Activated CD4-positive, alpha-beta T cell treated with anti-CD3 and anti-CD28 coated beads, Interleukin-2, amount 50 U/mL, for 48 hours (primary cell): Measurements from ENCODE around the gene FBXW2.
"Not testable (repeated sequence)": the region's sequence is repeated elsewhere in the genome, so short reads cannot be mapped to it uniquely, and the experiment has no call there.

ENCODE experiments used
- DNase-seq, 2 experiments: peaks; one replicate each; pipeline ENCODE4 v3.0.0-alpha.2; 2020

The FBXW2 gene

DNA sequence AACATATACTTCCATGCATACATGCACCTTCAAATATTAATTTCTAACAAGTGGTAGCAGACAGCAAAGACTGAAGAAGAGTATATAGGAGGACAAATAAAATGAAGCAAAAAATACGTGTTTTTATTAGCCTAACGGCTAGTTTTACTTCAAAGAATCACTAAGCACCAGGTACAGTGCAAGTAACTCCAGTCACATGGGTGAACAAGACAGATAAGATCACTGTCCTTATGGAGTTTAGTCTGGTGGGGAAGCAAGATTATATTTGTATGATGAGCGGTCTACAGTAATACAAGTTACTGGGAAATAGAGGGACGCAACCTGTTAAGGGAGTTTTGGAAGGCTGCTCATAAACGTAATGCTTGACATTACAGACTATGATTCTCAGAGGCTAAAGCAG, 16.0 kb downstream of the FBXW2 start:
- no peak for DNase-seq

DNA sequence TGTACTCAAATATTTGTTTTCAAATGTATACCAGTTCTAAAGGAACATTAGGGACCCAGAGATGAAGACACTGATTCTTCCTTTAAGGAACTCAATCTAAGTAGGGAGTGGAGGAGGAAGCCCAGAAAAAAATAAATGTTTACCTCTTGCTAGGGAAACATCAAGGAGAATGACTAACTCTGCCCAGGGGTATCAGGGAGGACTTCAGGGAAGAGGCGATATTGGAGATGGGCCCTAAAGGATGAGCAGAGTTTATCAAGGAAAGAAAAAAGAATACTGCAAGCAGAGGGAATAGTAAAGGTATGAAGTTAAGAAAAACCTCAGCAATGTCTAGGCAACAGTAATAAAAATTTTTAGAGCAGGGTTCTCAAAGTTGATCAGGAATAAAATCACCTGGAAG, 16.4 kb downstream of the FBXW2 start:
- no peak for DNase-seq

DNA sequence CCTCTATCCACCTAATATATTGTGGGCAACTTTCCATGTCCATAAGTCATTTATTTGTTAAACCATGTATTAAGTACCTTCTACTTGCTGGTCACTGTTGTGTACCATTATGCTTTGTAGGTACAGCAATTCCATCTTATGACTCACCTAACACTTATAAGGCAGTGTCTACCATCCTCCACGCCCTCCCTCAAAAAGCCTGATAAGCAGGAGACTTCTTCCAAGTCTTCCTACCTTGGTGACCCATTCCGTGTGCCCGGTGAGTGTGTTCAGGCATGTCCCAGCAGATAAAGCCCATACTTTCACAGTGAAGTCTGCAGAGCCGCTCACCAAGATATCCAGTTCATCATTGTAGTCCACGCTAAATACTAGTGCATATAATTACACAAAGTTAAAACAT, 17.4 kb downstream of the FBXW2 start:
- DNase-seq: no peak

DNA sequence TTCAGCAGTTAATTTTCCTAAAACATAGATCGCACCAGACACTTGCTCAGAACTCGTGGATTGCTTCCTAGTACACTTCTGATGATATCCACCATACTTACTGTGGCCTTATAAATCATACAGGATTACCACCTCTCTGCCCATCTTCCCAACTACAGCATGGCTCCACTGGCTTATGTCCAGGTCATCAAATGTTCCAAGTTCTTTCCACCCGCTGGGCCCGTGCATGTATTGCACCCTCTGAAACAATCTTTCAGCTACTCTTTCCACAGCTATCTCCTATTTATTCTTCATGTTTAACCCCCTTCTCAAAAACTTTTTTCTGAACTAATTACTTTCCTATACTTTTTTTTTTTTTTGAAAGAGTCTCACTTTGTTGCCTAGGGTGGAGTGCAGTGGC, 18.5 kb downstream of the FBXW2 start:
- no peak for DNase-seq

DNA sequence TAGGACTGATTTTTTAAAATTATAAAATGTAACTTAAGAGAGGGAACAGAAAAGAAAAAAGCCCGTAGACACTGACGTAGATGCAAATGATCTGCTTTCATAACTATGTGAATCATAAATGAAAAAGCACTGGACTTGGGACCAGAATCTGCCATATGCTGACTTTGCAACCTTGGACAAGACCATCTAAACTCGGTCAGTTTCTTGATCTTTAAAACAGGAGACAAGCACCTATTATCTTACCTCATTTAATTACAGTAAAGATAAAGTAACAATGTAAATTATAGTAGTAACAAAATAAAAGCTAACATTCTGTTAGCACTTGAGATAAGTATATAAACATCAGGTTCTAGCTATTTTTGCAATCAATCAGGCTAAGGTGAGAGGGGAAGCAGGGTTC, 20.0 kb downstream of the FBXW2 start:
- DNase-seq: no peak

DNA sequence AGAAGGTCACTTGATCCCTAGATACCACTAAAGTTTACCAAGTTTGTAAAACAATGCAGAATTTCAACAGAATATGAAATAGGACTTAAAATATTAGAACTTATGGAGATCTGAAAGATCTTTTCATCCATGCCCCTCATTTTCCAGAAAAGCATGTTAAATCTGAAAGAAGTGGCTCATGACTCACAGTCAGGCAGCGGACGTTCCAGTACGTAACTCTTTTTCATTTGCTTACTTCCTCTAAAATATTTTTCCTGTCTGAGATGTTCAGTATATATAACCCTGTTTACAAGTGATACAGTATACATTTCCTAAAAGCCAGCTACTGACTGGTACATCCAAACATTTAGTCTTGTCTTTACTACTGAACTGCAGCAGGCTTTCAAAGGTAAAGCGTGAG, 22.3 kb downstream of the FBXW2 start:
- no peak for DNase-seq

DNA sequence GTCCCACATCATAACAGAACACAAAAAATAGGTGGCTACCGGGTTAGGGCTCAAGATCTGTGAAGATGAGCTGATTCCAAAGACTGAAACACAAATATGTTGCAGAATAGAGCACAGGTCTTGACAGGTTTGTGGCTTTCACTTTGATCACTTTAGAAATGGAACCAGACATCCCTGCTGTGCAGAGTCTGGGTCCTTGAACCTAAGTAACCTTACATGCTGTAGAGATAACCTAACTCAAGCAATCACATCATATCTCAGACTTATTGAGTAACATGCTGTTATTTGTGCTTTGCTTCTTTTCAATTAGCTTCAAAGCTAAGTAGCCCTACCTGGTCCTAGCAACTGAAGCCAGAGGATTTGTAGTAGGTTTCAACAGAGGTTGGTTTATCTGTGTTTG, 24.3 kb downstream of the FBXW2 start:
- no peak for DNase-seq

DNA sequence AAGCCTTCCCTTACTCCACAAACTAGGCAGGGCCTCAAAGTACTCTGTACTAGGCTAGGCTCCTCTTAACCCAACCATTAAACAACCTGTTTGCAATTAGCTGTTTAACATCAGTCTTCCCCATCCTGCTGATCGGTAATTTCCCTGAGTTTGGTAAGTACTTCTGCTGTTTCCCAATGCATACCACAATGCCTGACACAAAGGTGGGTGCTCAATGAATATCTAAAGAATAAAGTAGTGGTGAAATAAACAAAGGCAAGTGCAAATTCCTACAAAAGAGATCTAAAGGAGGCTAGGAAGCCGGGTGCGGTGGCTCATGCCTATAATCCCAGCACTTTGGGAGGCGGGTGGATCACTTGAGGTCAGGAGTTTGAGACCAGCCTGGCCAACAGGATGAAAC, 25.0 kb downstream of the FBXW2 start:
- DNase-seq: no peak

DNA sequence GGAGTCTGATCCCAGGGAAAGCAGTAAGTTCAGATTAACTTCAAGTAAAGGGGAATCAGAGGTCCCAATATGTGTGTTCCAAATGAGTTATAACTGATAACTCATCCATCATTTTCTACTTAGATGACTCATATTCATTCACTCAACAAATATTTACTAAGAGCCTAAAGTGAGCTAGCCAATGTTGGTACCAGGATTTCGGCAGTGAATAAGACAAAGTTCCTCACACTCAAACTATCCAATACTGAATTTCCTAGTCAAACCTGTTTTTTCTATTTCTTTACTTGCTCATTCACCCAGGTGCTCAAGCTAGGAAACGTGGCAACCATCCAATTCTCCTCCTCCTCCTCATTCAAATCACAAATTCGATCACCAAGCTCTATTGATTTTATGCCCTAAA, 25.8 kb downstream of the FBXW2 start:
- DNase-seq: no peak

DNA sequence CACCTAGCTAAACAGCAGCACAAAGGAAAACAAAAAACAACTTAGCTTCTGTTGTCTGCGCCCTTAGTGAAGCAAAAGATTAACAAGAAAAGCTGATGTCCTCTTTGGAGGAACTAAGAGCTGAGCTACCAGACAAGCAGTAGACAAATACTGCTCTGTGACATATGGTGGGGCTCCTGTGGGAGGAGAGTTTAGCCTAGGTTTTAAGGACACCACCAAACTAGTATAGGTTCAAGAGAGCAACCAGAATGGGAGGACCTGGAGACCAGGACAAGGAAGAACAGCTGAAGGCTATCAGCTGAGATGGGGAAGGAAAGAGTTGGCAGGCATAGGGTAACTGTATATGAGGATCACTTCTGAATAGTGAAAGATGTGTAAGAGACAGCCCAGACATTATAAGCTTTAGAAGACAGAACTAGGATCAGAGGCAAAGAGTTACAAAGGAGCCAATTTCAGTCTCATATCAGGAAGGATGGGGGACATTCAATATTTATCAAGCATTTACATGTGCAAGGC, 27.2 kb downstream of the FBXW2 start:
- no peak for DNase-seq

DNA sequence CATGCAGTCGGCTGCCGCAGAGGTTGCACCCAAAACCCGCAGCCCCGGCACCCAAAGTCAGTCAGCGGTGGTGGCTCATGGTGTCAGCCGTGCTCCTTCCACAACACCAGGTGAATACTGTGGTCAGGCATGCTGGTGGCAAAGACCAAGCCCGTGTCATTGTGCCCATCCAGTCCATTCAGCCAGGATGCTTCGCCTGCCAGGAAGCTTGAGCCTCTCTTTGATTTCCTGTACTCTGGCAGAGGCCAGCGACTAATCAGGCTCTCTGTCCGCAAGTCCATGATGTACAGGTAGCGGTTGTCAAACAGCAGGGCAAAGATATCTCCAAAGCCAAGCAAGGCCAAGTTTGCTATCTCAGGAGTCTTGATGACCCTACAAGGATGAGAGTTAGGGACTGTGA, 28.7 kb downstream of the FBXW2 start:
- DNase-seq: no peak

DNA sequence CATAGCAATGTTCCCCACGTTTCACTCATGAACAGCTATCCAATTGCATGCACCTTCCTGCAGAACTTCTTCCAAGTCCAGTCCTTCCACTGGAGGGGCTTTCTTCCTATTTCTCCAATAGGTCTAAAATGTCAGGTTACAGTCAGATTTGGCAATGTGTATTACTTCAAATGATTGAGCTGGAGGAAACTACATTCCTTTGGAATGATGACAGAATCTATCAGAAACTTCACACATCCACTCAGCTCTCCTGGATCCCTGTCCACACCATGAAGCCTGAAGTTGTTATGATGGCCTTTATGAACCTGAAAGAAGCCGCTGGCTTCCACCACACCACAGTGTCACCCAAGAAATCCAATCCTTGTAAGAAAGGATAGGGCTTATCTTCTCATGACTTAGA, 32.2 kb downstream of the FBXW2 start:
- DNase-seq: no peak

DNA sequence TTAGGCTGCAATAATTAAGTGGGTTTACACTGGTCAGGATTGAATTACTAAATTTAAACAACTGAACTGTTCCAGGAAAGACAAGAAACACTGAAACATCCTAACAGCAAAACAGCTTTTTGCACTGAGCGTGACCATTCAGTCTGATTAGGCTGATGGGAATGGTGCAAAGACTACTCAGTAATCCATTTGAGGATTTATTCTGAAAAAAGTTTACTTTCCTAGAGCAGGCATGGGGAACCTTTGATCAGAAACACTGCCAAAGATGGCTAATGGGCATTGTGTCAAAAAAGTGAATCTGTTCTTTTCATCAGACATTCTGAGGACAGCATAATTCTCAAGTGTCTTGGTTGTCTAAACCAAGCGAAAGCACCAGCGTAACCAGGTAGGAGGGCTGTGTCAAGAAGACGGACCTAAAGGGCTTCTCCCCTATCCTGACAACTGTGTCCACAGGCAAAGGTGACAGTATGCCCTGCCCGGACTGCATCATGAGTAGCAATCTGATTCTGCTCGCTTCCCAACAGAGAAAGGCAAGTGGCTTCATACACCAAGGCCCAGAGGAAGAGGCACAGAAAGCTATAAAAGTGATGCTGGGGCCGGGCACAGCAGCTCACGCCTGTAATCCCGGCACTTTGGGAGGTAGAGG, 33.3 kb downstream of the FBXW2 start:
- DNase-seq: no peak

DNA sequence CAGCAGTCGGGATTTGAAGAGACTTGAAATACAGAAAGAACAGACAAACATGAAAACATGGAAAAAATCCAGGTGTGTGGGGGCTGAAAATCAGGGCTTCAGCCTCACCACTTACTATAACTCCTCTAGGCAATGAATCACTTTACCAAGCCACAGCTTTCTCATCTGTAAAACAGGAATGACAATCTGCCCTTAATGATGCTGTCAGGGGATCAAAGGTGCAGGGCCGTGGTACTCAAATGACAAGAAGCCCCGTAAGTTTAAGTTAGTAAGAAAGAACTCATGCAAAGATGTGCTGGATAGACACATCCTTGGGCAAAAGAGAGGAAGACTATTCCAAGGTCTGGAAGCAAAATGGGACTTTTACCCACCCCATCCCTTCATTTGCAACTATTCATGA, 34.7 kb downstream of the FBXW2 start:
- peak in 1 of 2 experiments; percentile 18 for DNase-seq

DNA sequence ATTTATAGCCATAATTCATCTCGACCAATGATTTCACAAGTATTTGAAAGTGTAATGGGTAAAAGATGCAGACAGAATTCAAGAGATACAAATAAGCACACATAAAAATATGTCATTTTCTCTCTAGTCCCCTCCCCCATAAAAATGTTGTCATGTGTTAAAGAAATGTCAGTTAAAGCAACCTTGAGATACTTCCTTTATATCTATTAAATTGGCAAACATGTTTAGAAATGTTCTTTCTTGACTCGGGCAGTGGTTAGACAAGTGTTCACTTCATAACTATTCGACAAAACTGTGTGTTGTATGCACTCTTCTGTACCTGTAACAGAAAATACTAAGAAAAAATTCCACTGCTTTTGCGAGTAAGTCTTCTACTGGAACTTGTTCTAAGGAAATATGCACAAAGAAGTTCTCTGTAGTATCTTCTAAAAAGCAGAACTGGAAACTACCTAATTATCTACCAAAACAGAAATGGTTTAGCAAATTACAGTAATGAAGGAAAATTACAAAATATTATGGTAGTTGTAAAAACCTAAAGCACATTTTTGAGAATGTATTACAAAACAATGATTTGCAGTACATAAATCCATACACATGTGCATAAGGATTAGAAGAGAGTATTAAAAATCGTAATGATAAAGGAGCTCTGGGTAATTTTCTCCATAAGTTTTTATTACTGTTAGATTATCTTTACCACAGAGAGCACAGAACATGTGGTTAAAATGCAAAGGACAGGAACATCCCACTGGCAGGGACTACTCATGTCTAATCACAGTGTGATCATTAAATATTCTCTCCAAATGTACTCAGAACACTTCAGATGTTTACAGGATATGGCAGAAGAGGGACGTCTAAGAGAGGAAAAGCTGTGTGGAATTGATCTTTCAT, 35.9 kb downstream of the FBXW2 start:
- DNase-seq: no peak

DNA sequence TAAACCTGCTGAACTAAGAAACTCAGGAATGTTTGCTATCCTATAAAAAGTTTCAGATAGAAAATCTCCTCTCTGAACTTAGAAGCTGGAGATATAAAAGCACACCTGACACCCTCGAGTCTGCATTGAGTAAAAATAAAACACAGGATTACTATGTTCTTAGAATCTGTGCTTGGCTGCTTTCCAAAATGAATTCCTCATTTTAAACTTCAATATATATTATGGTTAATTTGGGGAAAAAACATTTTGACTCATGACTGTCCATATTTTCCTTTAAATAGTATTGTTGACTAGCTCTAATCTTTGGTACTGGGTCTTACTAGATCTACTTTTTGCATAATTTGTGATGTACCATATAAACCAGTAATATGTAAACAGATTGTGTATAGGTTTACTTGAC, 36.7 kb downstream of the FBXW2 start:
- no peak for DNase-seq

DNA sequence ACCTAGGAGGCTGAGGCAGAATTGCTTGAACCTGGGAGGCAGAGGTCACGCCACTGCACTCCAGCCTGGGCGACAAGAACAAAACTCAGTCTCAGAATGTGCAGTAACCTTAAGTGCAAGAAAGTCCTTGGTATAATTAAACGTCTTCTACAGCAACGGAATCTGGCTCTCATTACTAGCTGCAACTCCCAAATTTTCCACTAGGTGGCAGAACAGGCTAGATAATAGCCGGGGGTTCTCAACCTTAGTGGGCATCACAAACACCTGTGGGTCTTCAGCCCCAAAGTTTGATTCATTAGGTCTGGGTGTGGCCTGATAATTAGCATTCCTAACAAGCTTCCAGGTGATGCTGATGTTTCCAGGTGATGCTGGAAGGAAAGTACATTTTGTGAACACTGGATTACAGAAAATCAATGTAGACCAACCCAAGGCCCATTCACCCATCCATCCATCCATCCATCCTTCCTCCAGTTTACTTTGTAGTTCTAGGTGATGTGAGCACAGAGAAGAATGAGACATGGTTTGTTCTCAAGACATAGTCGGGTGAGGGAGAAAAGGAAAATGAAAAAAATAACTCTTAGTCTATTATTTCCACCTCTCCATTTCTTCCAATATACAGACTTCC, 37.3 kb downstream of the FBXW2 start:
- DNase-seq: peak; percentile 63 to 73

DNA sequence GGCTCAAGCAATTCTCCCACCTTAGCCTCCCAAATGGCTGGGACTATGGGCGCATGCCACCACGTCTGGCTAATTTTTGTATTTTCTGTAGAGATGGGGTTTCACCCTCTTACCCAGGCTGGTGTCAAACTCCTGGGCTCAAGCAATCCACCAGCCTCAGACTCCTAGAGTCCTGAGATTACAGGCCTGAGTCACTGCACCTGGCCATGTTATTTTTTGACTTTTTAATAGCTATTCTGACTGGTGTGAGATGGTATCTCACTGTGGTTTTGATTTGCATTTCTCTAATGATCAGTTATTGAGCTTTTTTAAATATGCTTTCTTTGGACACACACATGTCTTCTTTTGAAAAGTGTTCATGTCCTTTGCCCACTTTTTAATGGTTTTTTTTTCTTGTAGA, 38.2 kb downstream of the FBXW2 start:
- DNase-seq: no peak

DNA sequence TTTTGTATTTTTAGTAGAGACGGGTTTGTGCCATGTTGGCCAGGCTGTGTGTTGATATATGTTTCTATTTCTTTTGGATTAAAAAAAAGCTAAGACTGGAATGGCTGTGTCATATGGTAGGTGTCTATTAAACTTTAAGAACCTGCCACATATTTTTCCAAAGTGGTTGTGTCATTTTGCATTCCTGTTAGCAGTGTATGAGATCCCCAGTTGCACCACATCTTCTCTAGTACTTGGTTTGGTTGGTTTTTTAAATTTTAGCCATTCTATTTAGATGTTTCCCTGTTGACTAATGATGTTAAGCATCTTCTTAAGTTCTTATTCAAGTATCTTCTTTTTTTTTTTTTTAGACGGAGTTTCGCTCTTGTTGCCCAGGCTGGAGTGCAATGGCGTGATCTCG, 42.8 kb downstream of the FBXW2 start:
- DNase-seq: no peak

DNA sequence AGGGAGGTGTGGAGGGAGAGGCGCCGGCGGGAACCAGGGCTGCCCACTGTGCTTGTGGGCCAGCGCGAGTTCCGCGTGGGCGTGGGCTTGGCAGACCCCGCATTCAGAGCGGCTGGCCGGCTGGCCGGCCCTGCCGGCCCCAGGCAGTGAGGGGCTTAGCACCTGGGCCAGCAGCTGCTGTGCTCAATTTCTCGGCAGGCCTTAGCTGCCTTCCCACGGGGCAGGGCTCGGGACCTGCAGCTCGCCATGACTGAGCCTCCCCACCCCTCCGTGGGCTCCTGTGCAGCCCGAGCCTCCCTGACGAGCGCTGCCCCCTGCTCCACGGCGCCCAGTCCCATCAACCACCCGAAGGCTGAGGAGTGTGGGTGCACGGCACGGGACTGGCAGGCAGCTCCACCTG, 46.9 kb downstream of the FBXW2 start:
- not testable (repeated sequence) for DNase-seq

DNA sequence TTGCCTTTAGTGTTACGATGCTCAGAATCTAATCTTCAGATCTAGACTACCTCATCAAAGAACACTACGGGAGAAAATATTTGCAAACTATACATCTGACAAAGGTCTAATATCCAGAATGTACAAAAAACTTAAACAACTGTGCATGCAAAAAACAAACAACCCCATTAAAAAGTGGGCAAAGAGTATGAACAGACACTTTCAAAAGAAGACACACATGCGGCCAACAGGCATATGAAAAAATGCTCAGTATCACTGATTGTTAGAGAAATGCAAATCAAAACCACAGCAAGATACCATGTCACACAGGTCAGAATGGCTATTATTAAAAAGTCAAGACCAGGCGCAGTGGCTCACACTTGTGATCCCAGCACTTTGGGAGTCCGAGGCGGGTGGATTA, 47.9 kb downstream of the FBXW2 start:
- DNase-seq: no peak

DNA sequence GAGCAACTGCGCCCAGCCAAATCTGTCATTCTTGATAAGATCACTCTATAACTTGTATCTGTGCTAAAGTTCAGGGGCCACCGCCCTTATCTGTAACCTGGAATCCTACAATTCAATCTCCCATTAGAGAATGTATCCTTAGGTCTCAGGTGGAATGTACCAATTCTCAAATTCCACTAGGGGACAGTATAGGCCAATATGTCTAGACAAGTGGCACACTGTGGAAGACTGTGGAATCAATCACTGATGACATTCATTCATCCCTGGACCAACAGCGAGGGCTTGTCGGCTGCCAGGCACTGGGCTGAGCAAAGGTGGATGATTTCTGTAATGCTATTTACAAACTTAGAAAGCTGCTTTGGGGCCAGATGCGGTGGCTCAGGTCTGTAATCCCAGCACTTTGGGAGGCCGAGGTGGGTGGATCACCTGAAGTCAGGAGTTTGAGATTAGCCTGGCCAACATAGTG, 50.2 kb downstream of the FBXW2 start:
- DNase-seq: no peak

DNA sequence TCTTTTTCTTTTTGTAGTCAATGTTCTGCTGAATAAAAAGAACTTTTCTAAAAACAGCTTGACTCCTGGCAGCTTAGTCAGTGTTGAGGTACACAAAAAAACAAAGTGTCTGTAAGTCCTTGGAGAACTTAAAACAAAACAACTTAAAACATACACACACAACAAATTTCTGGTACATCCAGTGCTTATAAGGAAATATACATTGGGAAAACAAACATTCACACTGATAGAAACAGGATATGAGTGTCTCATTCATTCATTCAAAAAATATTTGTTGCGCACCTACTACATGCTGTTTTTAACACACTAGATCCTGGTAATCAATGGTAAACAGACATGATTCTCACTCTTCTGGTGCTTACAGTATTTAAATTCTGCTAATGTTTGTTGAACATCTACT, 51.5 kb downstream of the FBXW2 start:
- no peak for DNase-seq

DNA sequence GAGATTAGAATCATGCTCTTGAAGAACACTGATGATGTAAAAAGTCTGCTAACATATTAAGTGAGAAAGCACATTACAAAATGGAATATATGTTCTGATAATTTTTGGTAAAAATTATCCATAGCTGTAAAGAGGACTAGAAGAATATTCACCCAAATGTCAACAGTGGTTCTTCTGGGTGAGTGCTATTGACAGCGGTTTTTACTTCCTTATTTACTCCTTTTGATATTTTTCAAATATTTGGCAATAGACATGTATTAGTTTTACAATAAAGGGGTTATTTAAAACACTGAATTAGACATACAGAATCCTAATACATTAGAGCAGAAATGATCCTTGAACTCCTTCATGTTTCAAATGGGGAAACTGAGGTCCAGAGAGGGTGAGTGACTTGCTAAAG, 52.0 kb downstream of the FBXW2 start:
- no peak for DNase-seq
